HG03095 (cell line): ENCODE data around the gene INKA2.

Experiments
- ATAC-seq: cut with Tn5 transposase; IDR thresholded peaks from one replicate; pipeline ENCODE4 v1.9.1; 2021; ENCODE audit warnings: moderate library complexity; ENCODE audit not compliant: unreplicated experiment

Gene INKA2

DNA sequence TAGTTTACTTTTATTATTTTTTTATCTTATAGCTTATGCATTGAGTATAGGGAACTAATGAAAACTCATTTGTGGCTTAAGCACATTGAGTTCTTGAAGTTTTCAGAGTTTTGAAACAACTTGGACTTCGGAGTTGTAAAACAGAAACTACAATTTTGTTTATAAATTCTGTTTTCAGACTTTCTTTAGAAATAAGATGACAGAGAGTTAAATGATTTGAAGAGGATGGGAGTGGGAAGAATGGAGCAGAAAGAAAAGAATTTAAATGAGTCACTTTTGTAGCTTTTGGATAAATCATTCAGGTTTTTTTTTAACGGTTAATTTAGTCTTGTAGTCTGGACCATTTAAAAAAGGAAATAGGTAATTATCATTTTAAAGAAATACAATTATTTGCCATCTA, 32.3 kb downstream of the INKA2 start:
- no peak for ATAC-seq

DNA sequence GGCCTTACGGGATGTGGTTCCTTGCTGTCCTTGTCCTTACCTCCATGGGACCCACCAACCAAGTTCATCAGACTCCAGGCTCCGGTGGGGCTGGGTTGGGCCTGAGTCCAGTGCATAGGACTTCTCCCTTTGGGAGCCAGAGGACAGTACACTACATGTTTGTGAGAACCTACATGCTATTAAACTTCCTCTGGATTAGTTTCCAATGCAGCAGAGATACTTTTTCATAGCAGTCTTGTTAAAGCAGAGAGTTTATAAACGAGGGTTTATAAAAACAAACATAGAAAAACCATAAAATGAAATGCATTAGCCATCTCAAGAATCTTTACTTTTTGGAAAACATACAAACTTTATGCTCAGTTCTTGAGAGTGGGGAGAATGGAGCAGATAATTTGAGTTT, 33.4 kb downstream of the INKA2 start:
- no peak for ATAC-seq

DNA sequence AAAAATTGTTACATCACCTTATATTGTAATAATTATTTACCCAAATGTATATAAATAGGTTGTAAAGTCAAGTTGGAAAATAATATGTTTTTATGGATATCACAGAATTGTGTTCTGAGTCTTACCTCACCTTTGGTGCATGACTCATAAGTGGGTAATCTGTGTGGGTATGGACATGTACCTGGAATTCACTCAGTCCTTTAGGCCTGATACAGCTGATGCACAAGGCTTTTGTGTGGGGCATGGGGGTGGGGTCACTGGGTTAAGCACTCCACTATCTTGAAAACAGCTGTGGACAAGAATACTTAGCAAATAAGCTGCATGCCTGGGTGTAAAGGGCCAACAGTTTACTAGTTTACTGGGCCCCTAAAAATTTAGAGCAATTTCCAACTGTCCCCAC, 34.4 kb downstream of the INKA2 start:
- no peak for ATAC-seq

DNA sequence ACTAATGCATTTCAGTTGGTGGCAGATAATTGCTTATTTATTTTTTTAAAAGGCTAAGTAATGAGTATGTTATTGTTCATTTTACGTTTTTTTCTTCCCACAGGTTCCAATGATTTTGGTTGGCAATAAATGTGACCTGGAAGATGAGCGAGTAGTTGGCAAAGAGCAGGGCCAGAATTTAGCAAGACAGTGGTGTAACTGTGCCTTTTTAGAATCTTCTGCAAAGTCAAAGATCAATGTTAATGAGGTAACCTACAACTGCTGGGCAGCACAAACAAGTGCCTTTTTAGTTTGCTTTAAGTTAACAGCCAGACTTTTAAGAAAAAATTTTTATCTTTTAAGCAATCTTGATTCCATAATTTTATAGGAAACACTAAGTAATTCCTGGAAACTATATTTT, 35.0 kb downstream of the INKA2 start:
- ATAC-seq = no peak

DNA sequence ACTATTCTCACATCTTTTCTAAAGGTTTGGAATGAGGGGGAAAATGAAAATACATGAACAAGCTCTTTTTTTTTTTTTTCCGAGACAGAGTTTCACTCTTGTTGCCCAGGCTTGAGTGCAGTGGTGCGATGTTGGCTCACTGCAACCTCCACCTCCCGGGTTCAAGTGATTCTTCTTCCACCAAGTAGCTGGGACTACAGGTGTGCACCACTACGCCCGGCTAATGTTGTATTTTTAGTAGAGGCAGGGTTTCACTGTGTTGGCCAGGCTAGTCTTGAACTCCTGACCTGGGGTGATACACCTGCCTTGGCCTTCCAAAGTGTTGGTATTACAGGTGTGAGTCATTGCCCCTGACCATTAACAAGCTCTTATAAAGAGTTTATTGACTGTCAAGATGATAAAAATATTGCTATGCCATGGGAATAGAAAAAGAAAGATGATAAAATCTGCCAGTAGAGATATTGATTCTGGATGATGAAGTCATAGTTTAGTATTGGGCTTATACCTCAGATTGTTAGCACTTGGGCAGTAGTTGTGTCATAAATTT, 36.6 kb downstream of the INKA2 start:
- ATAC-seq = no peak

DNA sequence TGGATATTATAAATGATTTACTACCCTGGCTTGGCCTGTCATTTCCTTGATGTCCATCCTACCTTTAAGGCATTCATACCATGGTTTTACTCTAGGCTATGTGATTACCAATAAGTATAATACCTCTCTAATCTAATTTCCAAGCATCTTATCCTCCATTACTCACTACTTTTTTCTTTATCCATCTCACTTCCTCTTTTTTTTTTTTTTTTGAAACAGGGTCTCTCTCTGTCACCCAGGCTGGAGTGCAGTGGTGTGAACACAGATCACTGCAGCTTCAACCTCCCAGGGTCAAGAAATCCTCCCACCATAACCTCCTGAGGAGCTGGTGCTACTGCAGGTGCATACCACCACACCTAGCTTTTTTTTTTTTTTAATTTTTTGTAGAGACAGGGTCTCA, 39.9 kb downstream of the INKA2 start:
- ATAC-seq = no peak

DNA sequence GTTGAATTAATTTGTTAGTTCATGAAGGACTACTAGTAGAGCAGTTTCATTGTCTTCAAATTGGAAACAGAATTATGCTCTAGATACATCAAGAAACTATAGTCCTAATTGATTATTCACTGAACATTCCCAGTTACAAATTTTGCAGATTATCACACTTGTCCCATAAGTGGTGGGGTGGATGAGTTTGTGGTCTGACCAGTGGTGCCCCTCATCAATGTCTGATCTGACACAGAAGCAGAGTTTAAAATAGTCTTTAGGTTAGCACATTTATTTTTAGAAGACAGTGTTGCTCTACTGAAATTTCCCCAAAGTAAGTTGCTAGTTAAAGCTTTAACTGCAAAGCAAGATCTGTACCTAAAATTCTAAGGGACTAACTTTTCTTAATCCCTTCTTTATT, 42.9 kb downstream of the INKA2 start:
- ATAC-seq = no peak

DNA sequence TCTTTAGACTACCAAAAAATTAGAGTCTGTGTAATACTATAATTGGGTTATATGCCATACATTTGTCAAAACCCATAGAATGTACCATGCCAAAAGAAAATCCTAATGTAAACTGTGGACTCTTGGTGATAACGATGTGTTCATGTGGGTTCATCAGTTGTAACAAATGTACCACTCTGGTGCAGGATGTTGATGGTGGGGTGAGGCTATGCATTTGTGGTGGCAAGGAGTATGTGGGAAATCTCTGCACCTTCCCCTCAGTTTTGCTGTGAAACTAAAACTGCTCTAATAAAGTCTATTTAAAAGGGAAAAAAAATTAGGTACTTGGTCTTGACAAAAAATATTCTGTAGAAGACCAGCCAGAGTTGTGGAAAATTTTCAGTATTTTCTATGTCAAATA, 43.4 kb downstream of the INKA2 start:
- ATAC-seq = no peak

DNA sequence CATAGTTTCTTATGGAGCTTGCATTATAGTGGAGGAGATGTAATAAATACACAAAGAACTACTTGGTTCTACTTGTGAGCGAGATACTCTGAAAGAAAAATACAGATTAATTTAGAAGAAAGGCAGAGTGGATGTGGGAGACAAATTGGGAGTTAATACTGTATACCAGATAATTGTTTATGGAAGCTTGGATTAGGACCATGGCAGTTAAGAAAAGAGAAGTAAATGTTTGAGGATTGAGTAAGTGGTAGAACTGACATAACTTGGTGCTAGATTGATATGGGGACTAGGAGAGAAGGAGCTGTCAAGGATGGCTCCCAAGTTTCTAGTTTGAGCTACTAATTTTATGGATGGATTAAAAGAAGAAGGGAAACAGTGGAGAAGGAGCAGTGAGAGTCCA, 47.3 kb downstream of the INKA2 start:
- ATAC-seq = no peak

DNA sequence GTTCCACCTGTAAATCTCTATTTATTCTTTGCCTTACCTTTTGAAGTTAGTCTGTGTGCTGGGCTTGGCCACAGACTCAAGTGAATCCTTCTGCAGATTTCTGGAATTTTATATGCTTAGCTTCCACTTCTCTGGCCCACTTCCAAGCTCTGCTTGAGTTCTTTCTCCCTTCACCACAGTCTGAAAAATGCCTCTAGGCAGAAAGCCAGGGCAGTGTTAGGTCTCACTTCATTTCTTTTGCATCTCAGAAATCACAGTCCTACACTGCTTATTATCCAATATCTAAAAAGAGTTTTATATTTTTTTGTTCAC, 48.9 kb downstream of the INKA2 start:
- no peak for ATAC-seq
